Measurements from ENCODE around the gene PRICKLE1.

The PRICKLE1 gene

GRCh38 chr12:42589465-42590329 is at the start of gene PRICKLE1:
Gene PRICKLE1, minus strand, starts transcription at chr12:42589746. Its CDS starts 117,230 bp downstream, at chr12:42472516.
- DNase-seq (ENCODE audit: low read depth in 1 of 2, low spot score in 1 of 2) = no peak

GRCh38 chr12:42638697-42639096 is 49.2 kb upstream of the PRICKLE1 start:
- no peak for DNase-seq (ENCODE audit: low read depth in 1 of 2, low spot score in 1 of 2)

GRCh38 chr12:42638011-42638410 is 48.5 kb upstream of the PRICKLE1 start:
- DNase-seq (ENCODE audit: low read depth in 1 of 2, low spot score in 1 of 2) = no peak

GRCh38 chr12:42636993-42637392 is 47.4 kb upstream of the PRICKLE1 start:
- no peak for DNase-seq (ENCODE audit: low read depth in 1 of 2, low spot score in 1 of 2)

GRCh38 chr12:42633594-42633993 is 44.0 kb upstream of the PRICKLE1 start:
- no peak for DNase-seq (ENCODE audit: low read depth in 1 of 2, low spot score in 1 of 2)

GRCh38 chr12:42631513-42631912 is 42.0 kb upstream of the PRICKLE1 start:
- DNase-seq (ENCODE audit: low read depth in 1 of 2, low spot score in 1 of 2) = no peak

GRCh38 chr12:42630314-42630713 is 40.8 kb upstream of the PRICKLE1 start:
- no peak for DNase-seq (ENCODE audit: low read depth in 1 of 2, low spot score in 1 of 2)

GRCh38 chr12:42627151-42627550 is 37.6 kb upstream of the PRICKLE1 start:
- DNase-seq (ENCODE audit: low read depth in 1 of 2, low spot score in 1 of 2) = no peak

GRCh38 chr12:42625611-42626010 is 36.1 kb upstream of the PRICKLE1 start:
- DNase-seq (ENCODE audit: low read depth in 1 of 2, low spot score in 1 of 2) = no peak

GRCh38 chr12:42617622-42618021 is 28.1 kb upstream of the PRICKLE1 start:
- DNase-seq (ENCODE audit: low read depth in 1 of 2, low spot score in 1 of 2) = no peak

GRCh38 chr12:42615006-42615405 is 25.5 kb upstream of the PRICKLE1 start:
- DNase-seq (ENCODE audit: low read depth in 1 of 2, low spot score in 1 of 2) = no peak

GRCh38 chr12:42612231-42612613 is 22.7 kb upstream of the PRICKLE1 start:
- no peak for DNase-seq (ENCODE audit: low read depth in 1 of 2, low spot score in 1 of 2)

- no peak for DNase-seq (ENCODE audit: low read depth in 1 of 2, low spot score in 1 of 2)
Measured at GRCh38 chr12:42611571-42612230, 22.2 kb upstream of the PRICKLE1 start.

GRCh38 chr12:42609605-42610004 is 20.1 kb upstream of the PRICKLE1 start:
- no peak for DNase-seq (ENCODE audit: low read depth in 1 of 2, low spot score in 1 of 2)

- DNase-seq (ENCODE audit: low read depth in 1 of 2, low spot score in 1 of 2) = no peak
Measured at GRCh38 chr12:42608196-42608825, 18.8 kb upstream of the PRICKLE1 start.

GRCh38 chr12:42607584-42608058 is 18.1 kb upstream of the PRICKLE1 start:
- no peak for DNase-seq (ENCODE audit: low read depth in 1 of 2, low spot score in 1 of 2)

GRCh38 chr12:42606471-42606870 is 16.9 kb upstream of the PRICKLE1 start:
- DNase-seq (ENCODE audit: low read depth in 1 of 2, low spot score in 1 of 2) = no peak

GRCh38 chr12:42605685-42606084 is 16.1 kb upstream of the PRICKLE1 start:
- DNase-seq (ENCODE audit: low read depth in 1 of 2, low spot score in 1 of 2) = no peak

GRCh38 chr12:42603246-42603990 is 13.9 kb upstream of the PRICKLE1 start:
- no peak for DNase-seq (ENCODE audit: low read depth in 1 of 2, low spot score in 1 of 2)

GRCh38 chr12:42593874-42594273 is 4.3 kb upstream of the PRICKLE1 start:
- no peak for DNase-seq (ENCODE audit: low read depth in 1 of 2, low spot score in 1 of 2)

GRCh38 chr12:42590330-42590934 is 886 bp upstream of the PRICKLE1 start:
- no peak for DNase-seq (ENCODE audit: low read depth in 1 of 2, low spot score in 1 of 2)
